Endothelial cell of umbilical vein (primary cell): ENCODE results near the gene MINDY4. TPM values are rescaled to one million over a fixed set of nuclear protein-coding genes. Genes with fewer than 3 reads are reported as not detected.

Experiments
- BruUV-seq: library from RNA; stranded (reverse); fragments of 400-500 nt; replicated peaks from 2 replicates; lab custom pipeline; 2021; lab: Mats Ljungman, UMichigan
- CTCF ChIA-PET: fragments of 300-600, 350-600 bp; sonication (Branson Sonifier 250); formaldehyde crosslinking; loops from one replicate; lab custom pipeline; 2021; ENCODE audit warnings: antibody characterized with exemption, inconsistent platforms; lab: Charles Lee
- POLR2A ChIA-PET: fragments of 300-600, 350-600 bp; sonication (Branson Sonifier 250); formaldehyde crosslinking; loops from one replicate; lab custom pipeline; 2021; ENCODE audit warnings: antibody characterized with exemption, inconsistent platforms; lab: Charles Lee
- DNase-seq: peaks from one replicate; pipeline ENCODE4 v3.0.0-alpha.2; 2011; ENCODE audit warnings: low read depth, low spot score
- FAIRE-seq: peaks from 2 replicates; lab custom pipeline; 2011; peaks lifted over from hg19 to GRCh38; lab: Jason Lieb, UNC
- H2AFZ ChIP-seq: 2 replicates; pipeline ENCODE4 v1.6.0; 2012; ENCODE audit warnings: low read depth, low read length, control low read depth, inconsistent platforms
- H3K27ac ChIP-seq: 2 replicates; pipeline ENCODE4 v1.5.1; 2011; ENCODE audit warnings: low read depth, mild to moderate bottlenecking, control low read depth, low read length, moderate library complexity; ENCODE audit not compliant: insufficient read depth
- H3K27me3 ChIP-seq, 2 experiments: 2 replicates each; pipeline versions ENCODE4 v1.6.0 to v1.6.1; 2011; ENCODE audit warnings: low read length in 2 of 2, mixed read lengths in 1 of 2; ENCODE audit not compliant: control insufficient read depth in 2 of 2, insufficient read depth in 2 of 2
- H3K36me3 ChIP-seq, 2 experiments: 2 replicates in 1 of 2; 3 replicates in 1 of 2; pipeline ENCODE4 v1.5.1; 2011; ENCODE audit warnings: low read length in 2 of 2, mild to moderate bottlenecking in 1 of 2, moderate library complexity in 1 of 2; ENCODE audit not compliant: control insufficient read depth in 2 of 2, insufficient read depth in 2 of 2; ENCODE audit errors: extremely low read depth in 1 of 2
- H3K4me1 ChIP-seq: 3 replicates; pipeline ENCODE4 v1.5.1; 2011; ENCODE audit warnings: mild to moderate bottlenecking, low read length; ENCODE audit not compliant: control insufficient read depth, insufficient read depth; ENCODE audit errors: extremely low read depth
- H3K4me2 ChIP-seq: 2 replicates; pipeline ENCODE4 v1.6.1; 2011; ENCODE audit warnings: low read length, control low read depth, mixed read lengths; ENCODE audit not compliant: insufficient read depth
- H3K4me3 ChIP-seq, 3 experiments: fragments of 200-600 bp in 1 of 3; sonication (generic), shearing (Covaris generic) in 1 of 3; replicated peaks in 1 of 3; 2 replicates each; pipeline ENCODE4 v1.5.1; 2011 to 2016; ENCODE audit warnings: control low read depth in 3 of 3, low read length in 3 of 3, mild to moderate bottlenecking in 2 of 3, inconsistent platforms in 1 of 3, low read depth in 1 of 3, moderate library complexity in 1 of 3; ENCODE audit not compliant: insufficient read depth in 1 of 3
- H3K79me2 ChIP-seq: 2 replicates; pipeline ENCODE4 v1.6.0; 2012; ENCODE audit warnings: low read length, inconsistent platforms; ENCODE audit not compliant: control insufficient read depth, insufficient read depth
- H3K9ac ChIP-seq: replicated peaks from 2 replicates; pipeline ENCODE3; 2011; ENCODE audit warnings: low read length, control low read depth; ENCODE audit not compliant: insufficient read depth; ENCODE audit errors: extremely low read depth
- H3K9me1 ChIP-seq: replicated peaks from 3 replicates; pipeline ENCODE4 v1.6.0; 2011; ENCODE audit warnings: mild to moderate bottlenecking, low read length; ENCODE audit not compliant: control insufficient read depth, insufficient read depth; ENCODE audit errors: extremely low read depth
- H3K9me3 ChIP-seq: replicated peaks from 2 replicates; pipeline ENCODE4 v1.5.1; 2012; ENCODE audit warnings: low read length, inconsistent platforms; ENCODE audit not compliant: control insufficient read depth, insufficient read depth
- H4K20me1 ChIP-seq: replicated peaks from 2 replicates; pipeline ENCODE3; 2011; ENCODE audit warnings: mild to moderate bottlenecking, low read length; ENCODE audit not compliant: control insufficient read depth, insufficient read depth; ENCODE audit errors: extremely low read depth
- CTCF ChIP-seq, 2 donors: IDR thresholded peaks; 1 replicate in 1 of 2; 2 replicates in 1 of 2; pipeline ENCODE4 v1.5.1; 2011; ENCODE audit warnings: low read length in 2 of 2, mild to moderate bottlenecking in 2 of 2, moderate library complexity in 2 of 2, control low read depth in 1 of 2, inconsistent platforms in 1 of 2, low read depth in 1 of 2; ENCODE audit not compliant: insufficient read depth in 1 of 2; ENCODE audit errors: extremely low read depth in 1 of 2
- EZH2 ChIP-seq: IDR thresholded peaks from 2 replicates; pipeline ENCODE4 v1.6.1; 2012; ENCODE audit warnings: borderline replicate concordance, low read depth, mild to moderate bottlenecking, moderate library complexity, low read length, inconsistent platforms; ENCODE audit not compliant: severe bottlenecking
- FOS ChIP-seq: IDR thresholded peaks from 2 replicates; pipeline ENCODE4 v1.6.1; 2011; ENCODE audit warnings: mild to moderate bottlenecking, low read length, moderate library complexity, borderline replicate concordance; ENCODE audit not compliant: insufficient read depth
- GATA2 ChIP-seq: IDR thresholded peaks from 2 replicates; pipeline ENCODE4 v1.7.0; 2011; ENCODE audit warnings: low read depth, mild to moderate bottlenecking, moderate library complexity, mixed read lengths, low read length; ENCODE audit not compliant: insufficient read length, insufficient read depth
- JUN ChIP-seq: IDR thresholded peaks from 2 replicates; pipeline ENCODE4 v1.6.1; 2011; ENCODE audit warnings: borderline replicate concordance, low read depth; ENCODE audit not compliant: insufficient read length, insufficient read depth
- MAX ChIP-seq: IDR thresholded peaks from 2 replicates; pipeline ENCODE4 v1.6.1; 2011; ENCODE audit not compliant: insufficient read depth, insufficient read length
- MYC ChIP-seq: IDR thresholded peaks from one replicate; pipeline ENCODE4 v1.6.1; 2011; ENCODE audit warnings: mild to moderate bottlenecking, low read depth, low read length
- POLR2A ChIP-seq: IDR thresholded peaks from 2 replicates; pipeline ENCODE4 v1.6.1; 2012; ENCODE audit warnings: low read depth, mild to moderate bottlenecking, control low read depth, low read length
- POLR2AphosphoS5 ChIP-seq: IDR thresholded peaks from 2 replicates; pipeline ENCODE4 v1.6.1; 2012; ENCODE audit warnings: low read depth, mild to moderate bottlenecking, control low read depth, low read length, moderate library complexity; ENCODE audit not compliant: insufficient read depth
- dilution Hi-C: fragments of 300-500 bp; cut with MboI; formaldehyde crosslinking; loops from one replicate; pipeline ENCODE4 v1.15.0; 2019; ENCODE audit warnings: low sequenced_read_pairs; ENCODE audit not compliant: extremely low pct_ligation_motif_present
- intact Hi-C: fragments of 100-400 bp; cut with micrococcal nuclease; formaldehyde crosslinking; loops from one replicate; pipeline ENCODE4 v1.10.0; 2022
- polyA plus RNA-seq, 4 experiments: library from polyadenylated mRNA; depleted of rRNA in 3 of 4; stranded (reverse) in 3 of 4; unstranded in 1 of 4; fragments of >200 nt; gene quantifications; 2 replicates each; pipeline versions ENCODE4 v1.2.1 to v1.2.3, GENCODE V29; 2011 to 2012; ENCODE audit warnings: missing spikeins in 1 of 4
- total RNA-seq: library from RNA; stranded (reverse); gene quantifications from 2 replicates; pipeline ENCODE4 v1.2.3, GENCODE V29; 2021

Gene MINDY4
- total and polyA plus RNA-seq, 2 donors (not counting 3 experiments of a cell fraction or from before 2014, with no cell fraction given), result 2.2 to 4.7 TPM

- intact Hi-C loops (no loop called here), dilution Hi-C loops (no loop called here)
- FAIRE-seq (no peak), DNase-seq (no peak)
- BruUV-seq, result no TSS peak
- peaks cover 3 to 6% of the 10 kb centered on the region in 2 experiments for H3K27me3 ChIP-seq
- no peaks in the 10 kb centered on the region for H3K36me3 ChIP-seq
- H3K27ac ChIP-seq, result no peak overlapping the region
- no peak overlapping the region for H2AFZ ChIP-seq
- ChIA-PET POLR2A (no interaction called here), CTCF (no interaction called here)
- no peak overlapping the region for H3K4me2 ChIP-seq
- TF ChIP-seq CTCF (IDR thresholded peaks at IDR 0.05; ENCODE audit: extremely low read depth in 1 of 2, insufficient read depth in 1 of 2, low read depth in 1 of 2, low read length in 2 of 2) (no peak), JUN (no peak), MAX (no peak), GATA2 (no peak), MYC (no peak), FOS (no peak), POLR2AphosphoS5 (no peak), POLR2A (no peak), EZH2 (no peak)
- no peak overlapping the region for H3K4me3 ChIP-seq
- no peaks in the 10 kb centered on the region for H4K20me1 ChIP-seq
- no peaks in the 10 kb centered on the region for H3K9me1 ChIP-seq
- H3K9ac ChIP-seq, result no peak overlapping the region
- no peaks in the 10 kb centered on the region for H3K9me3 ChIP-seq
- no peaks in the 10 kb centered on the region for H3K4me1 ChIP-seq
- no peaks in the 10 kb centered on the region for H3K79me2 ChIP-seq
These were observed 34.9 kb upstream of the MINDY4 start for GRCh38 chr7:30736291-30736690.
